Skeletal muscle satellite cell (primary cell): ENCODE measurements around the gene RABGAP1.

Experiments used
- H3K27me3 ChIP-seq: 2 replicates; pipeline ENCODE4 v1.7.0; 2013; ENCODE audit warnings: low read length; ENCODE audit not compliant: control insufficient read depth, insufficient read depth
- H3K36me3 ChIP-seq: 2 replicates; pipeline ENCODE4 v1.7.0; 2013; ENCODE audit warnings: mild to moderate bottlenecking, control low read depth, low read length; ENCODE audit not compliant: insufficient read depth
- H3K4me1 ChIP-seq: 2 replicates; pipeline ENCODE4 v1.7.0; 2013; ENCODE audit warnings: low read length; ENCODE audit not compliant: control insufficient read depth, insufficient read depth
- H3K4me2 ChIP-seq: 2 replicates; pipeline ENCODE4 v1.7.0; 2013; ENCODE audit warnings: mild to moderate bottlenecking, low read length
- H3K4me3 ChIP-seq: 2 replicates; pipeline ENCODE4 v1.7.0; 2013; ENCODE audit warnings: low read length
- H3K9ac ChIP-seq: 2 replicates; pipeline ENCODE4 v1.7.0; 2013; ENCODE audit warnings: mild to moderate bottlenecking, low read depth, low read length, moderate library complexity
- H3K9me3 ChIP-seq: replicated peaks from 2 replicates; pipeline ENCODE4 v1.7.0; 2013; ENCODE audit warnings: mild to moderate bottlenecking, control low read depth, low read length

The RABGAP1 gene

GRCh38 chr9:123020796-123021195 is 80.0 kb downstream of the RABGAP1 start:
- H3K9me3 ChIP-seq, result no peaks in the 10 kb centered on the region
- no peaks in the 10 kb centered on the region for H3K27me3 ChIP-seq
- H3K4me1 ChIP-seq, result no peaks in the 10 kb centered on the region
- H3K9ac ChIP-seq, result no peak overlapping the region
- no peak overlapping the region for H3K4me2 ChIP-seq
- H3K4me3 ChIP-seq, result no peak overlapping the region
- H3K36me3 ChIP-seq, result peaks cover 42% of the 10 kb centered on the region

GRCh38 chr9:123026425-123026824 is 85.6 kb downstream of the RABGAP1 start:
- Histone ChIP-seq H3K4me3 (no peak overlapping the region), H3K4me1 (no peaks in the 10 kb centered on the region), H3K9ac (no peak overlapping the region), H3K4me2 (no peak overlapping the region), H3K27me3 (no peaks in the 10 kb centered on the region), H3K9me3 (no peaks in the 10 kb centered on the region), H3K36me3 (peaks cover 15% of the 10 kb centered on the region)

- Histone ChIP-seq H3K27me3 (no peaks in the 10 kb centered on the region), H3K4me2 (no peak overlapping the region)
Measured at GRCh38 chr9:123027517-123027916, 86.7 kb downstream of the RABGAP1 start.

GRCh38 chr9:123028136-123028535 is 87.3 kb downstream of the RABGAP1 start:
- Histone ChIP-seq H3K4me2 (no peak overlapping the region), H3K4me1 (no peaks in the 10 kb centered on the region), H3K4me3 (no peak overlapping the region), H3K36me3 (peaks cover 8% of the 10 kb centered on the region), H3K9me3 (no peaks in the 10 kb centered on the region), H3K9ac (no peak overlapping the region), H3K27me3 (no peaks in the 10 kb centered on the region)

More at GRCh38 chr9:123027517-123027916, 86.7 kb downstream of the RABGAP1 start:
- H3K4me3 ChIP-seq, result no peak overlapping the region
- no peaks in the 10 kb centered on the region for H3K4me1 ChIP-seq
- H3K36me3 ChIP-seq, result peaks cover 11% of the 10 kb centered on the region
- H3K9me3 ChIP-seq, result no peaks in the 10 kb centered on the region
- no peak overlapping the region for H3K9ac ChIP-seq

- H3K27me3 ChIP-seq, result no peaks in the 10 kb centered on the region
- peaks cover 8% of the 10 kb centered on the region for H3K36me3 ChIP-seq
- H3K4me1 ChIP-seq, result peaks cover under 1% of the 10 kb centered on the region
- H3K9ac ChIP-seq, result no peak overlapping the region
- H3K9me3 ChIP-seq, result no peaks in the 10 kb centered on the region
- no peak overlapping the region for H3K4me3 ChIP-seq
- H3K4me2 ChIP-seq, result no peak overlapping the region
Measured at GRCh38 chr9:123028973-123029372, 88.2 kb downstream of the RABGAP1 start.

GRCh38 chr9:123031963-123032362 is 91.1 kb downstream of the RABGAP1 start:
- no peak overlapping the region for H3K9ac ChIP-seq
- H3K4me3 ChIP-seq, result no peak overlapping the region
- no peak overlapping the region for H3K4me2 ChIP-seq
- no peaks in the 10 kb centered on the region for H3K27me3 ChIP-seq
- H3K4me1 ChIP-seq, result peaks cover 18% of the 10 kb centered on the region
- H3K9me3 ChIP-seq, result no peaks in the 10 kb centered on the region
- H3K36me3 ChIP-seq, result peaks cover 12% of the 10 kb centered on the region

GRCh38 chr9:123033352-123033751 is 92.5 kb downstream of the RABGAP1 start, which contains the start of gene GPR21:
TSS of gene GPR21 (plus strand) at chr9:123033667. CDS start at chr9:123034567, 900 bp downstream.
- H3K27me3 ChIP-seq, result no peaks in the 10 kb centered on the region
- H3K4me3 ChIP-seq, result no peak within 1 kb of the TSS
- H3K4me2 ChIP-seq, result no peak within 1 kb of the TSS
- peaks cover 7% of the 10 kb centered on the region for H3K36me3 ChIP-seq
- H3K4me1 ChIP-seq, result peaks cover 24% of the 10 kb centered on the region
- no peak within 1 kb of the TSS for H3K9ac ChIP-seq
- no peaks in the 10 kb centered on the region for H3K9me3 ChIP-seq

GRCh38 chr9:123033864-123034601 is 93.2 kb downstream of the RABGAP1 start:
- H3K36me3 ChIP-seq, result peaks cover 7% of the 10 kb centered on the region
- H3K9ac ChIP-seq, result no peak overlapping the region
- H3K4me2 ChIP-seq, result no peak overlapping the region
- H3K9me3 ChIP-seq, result no peaks in the 10 kb centered on the region
- H3K4me1 ChIP-seq, result peaks cover 24% of the 10 kb centered on the region
- H3K27me3 ChIP-seq, result no peaks in the 10 kb centered on the region
- no peak overlapping the region for H3K4me3 ChIP-seq

GRCh38 chr9:123034881-123035510 is 94.2 kb downstream of the RABGAP1 start:
- no peaks in the 10 kb centered on the region for H3K27me3 ChIP-seq
- H3K9me3 ChIP-seq, result no peaks in the 10 kb centered on the region
- no peak overlapping the region for H3K9ac ChIP-seq
- H3K4me3 ChIP-seq, result no peak overlapping the region
- peaks cover 7% of the 10 kb centered on the region for H3K36me3 ChIP-seq
- H3K4me1 ChIP-seq, result peaks cover 24% of the 10 kb centered on the region
- H3K4me2 ChIP-seq, result no peak overlapping the region

- Histone ChIP-seq H3K36me3 (peaks cover 7% of the 10 kb centered on the region), H3K9ac (no peak overlapping the region), H3K4me1 (peaks cover 24% of the 10 kb centered on the region), H3K4me2 (no peak overlapping the region), H3K4me3 (no peak overlapping the region), H3K27me3 (no peaks in the 10 kb centered on the region), H3K9me3 (no peaks in the 10 kb centered on the region)
Measured at GRCh38 chr9:123035791-123036190, 95.0 kb downstream of the RABGAP1 start.

GRCh38 chr9:123036893-123037545 is 96.2 kb downstream of the RABGAP1 start:
- Histone ChIP-seq H3K4me3 (no peak overlapping the region), H3K27me3 (no peaks in the 10 kb centered on the region), H3K9ac (no peak overlapping the region), H3K36me3 (peaks cover 7% of the 10 kb centered on the region), H3K4me1 (peaks cover 24% of the 10 kb centered on the region), H3K9me3 (no peaks in the 10 kb centered on the region), H3K4me2 (peak overlapping the region; percentile 4)
